B cell (primary cell): ENCODE data around the gene KCNJ16. TPM values are rescaled to one million over a fixed set of nuclear protein-coding genes. Genes with fewer than 3 reads are reported as not detected.

Experiments used
- ATAC-seq: fragments of 200-7000 bp; cut with Tn5 transposase; one replicate; pipeline ENCODE4 v1.10.0; 2021; ENCODE audit warnings: low read depth, mild to moderate bottlenecking, moderate number of reproducible peaks, moderate library complexity
- CTCF ChIA-PET: fragments of 350-600 bp; sonication (Branson Sonifier 250); formaldehyde crosslinking; loops from one replicate; lab custom pipeline; 2021; ENCODE audit warnings: antibody characterized with exemption, inconsistent platforms; lab: Charles Lee
- POLR2A ChIA-PET: fragments of 350-600 bp; sonication (Branson Sonifier 250); formaldehyde crosslinking; loops from one replicate; lab custom pipeline; 2021; ENCODE audit warnings: antibody characterized with exemption; lab: Charles Lee
- DNase-seq: peaks from one replicate; pipeline ENCODE4 v3.0.0; 2013
- H2AFZ ChIP-seq: 2 replicates; pipeline ENCODE4 v1.6.1; 2012; ENCODE audit warnings: mild to moderate bottlenecking, low read depth, low read length; ENCODE audit not compliant: insufficient read depth, poor library complexity, severe bottlenecking
- H3K27ac ChIP-seq, 2 donors: 1 replicate in 1 of 2; 2 replicates in 1 of 2; pipeline ENCODE4 v1.5.1; 2012 to 2013; ENCODE audit warnings: low read length in 2 of 2, mild to moderate bottlenecking in 2 of 2, moderate library complexity in 1 of 2
- H3K27me3 ChIP-seq, 4 experiments: fragments of 200-600 bp in 1 of 4; sonication (generic) in 1 of 4; replicated peaks in 1 of 4; 1 replicate in 2 of 4; 2 replicates in 2 of 4; pipeline versions ENCODE4 v1.6.1 to v1.7.0; 2013 to 2016; ENCODE audit warnings: low read length in 3 of 4, mild to moderate bottlenecking in 2 of 4, mixed read lengths in 1 of 4, moderate library complexity in 1 of 4; ENCODE audit not compliant: insufficient read depth in 4 of 4, control insufficient read depth in 3 of 4; ENCODE audit errors: control extremely low read depth in 1 of 4
- H3K36me3 ChIP-seq, 2 experiments: replicated peaks in 1 of 2; 1 replicate in 1 of 2; 2 replicates in 1 of 2; pipeline versions ENCODE4 v1.6.1 to v1.7.1; 2013; ENCODE audit warnings: low read length in 1 of 2; ENCODE audit not compliant: insufficient read depth in 2 of 2, control insufficient read depth in 1 of 2; ENCODE audit errors: control extremely low read depth in 1 of 2, extremely low read depth in 1 of 2
- H3K4me1 ChIP-seq, 2 donors: fragments of 200-600 bp in 1 of 2; sonication (generic) in 1 of 2; 1 replicate in 1 of 2; 2 replicates in 1 of 2; pipeline versions ENCODE4 v1.5.1 to v1.6.1; 2013 to 2017; ENCODE audit warnings: low read length in 2 of 2; ENCODE audit not compliant: control insufficient read depth in 2 of 2, insufficient read depth in 2 of 2
- H3K4me2 ChIP-seq: replicated peaks from 2 replicates; pipeline ENCODE3; 2012; ENCODE audit warnings: mild to moderate bottlenecking, low read depth, low read length; ENCODE audit not compliant: poor library complexity, severe bottlenecking
- H3K4me3 ChIP-seq, 5 experiments: fragments of 200-600 bp in 1 of 5; sonication (generic) in 1 of 5; 1 replicate in 3 of 5; 2 replicates in 2 of 5; pipeline versions ENCODE4 v1.5.1 to v1.7.0; 2011 to 2016; ENCODE audit warnings: low read length in 4 of 5, mild to moderate bottlenecking in 4 of 5, low read depth in 2 of 5, control low read depth in 1 of 5, moderate library complexity in 1 of 5; ENCODE audit not compliant: insufficient read depth in 1 of 5; ENCODE audit errors: control extremely low read depth in 1 of 5, extremely low read depth in 1 of 5
- H3K79me2 ChIP-seq: fragments of 200-600 bp; sonication (generic); one replicate; pipeline ENCODE4 v1.6.0; 2016; ENCODE audit warnings: low read length; ENCODE audit not compliant: control insufficient read depth, insufficient read depth
- H3K9ac ChIP-seq: fragments of 200-600 bp; sonication (generic); 2 replicates; pipeline ENCODE4 v1.6.1; 2017; ENCODE audit warnings: mild to moderate bottlenecking, low read length, moderate library complexity
- H3K9me3 ChIP-seq, 3 donors: one replicate each; pipeline versions ENCODE4 v1.6.1 to v1.7.1; 2013; ENCODE audit warnings: low read length in 2 of 3; ENCODE audit not compliant: control insufficient read depth in 2 of 3, insufficient read depth in 1 of 3; ENCODE audit errors: control extremely low read depth in 1 of 3
- H4K20me1 ChIP-seq: 2 replicates; pipeline ENCODE4 v1.6.0; 2012; ENCODE audit warnings: mild to moderate bottlenecking, low read length; ENCODE audit not compliant: insufficient read depth, control insufficient read depth, poor library complexity, severe bottlenecking
- H3K27ac Mint-ChIP-seq: one replicate; pipeline ENCODE4 v1.8.0; 2021; ENCODE audit warnings: mixed read lengths
- H3K27me3 Mint-ChIP-seq: one replicate; pipeline ENCODE4 v1.8.0; 2021; ENCODE audit warnings: mixed read lengths
- H3K4me1 Mint-ChIP-seq: one replicate; pipeline ENCODE4 v1.8.0; 2021; ENCODE audit warnings: mixed read lengths
- H3K4me3 Mint-ChIP-seq: one replicate; pipeline ENCODE4 v1.8.0; 2021; ENCODE audit warnings: mixed read lengths
- H3K9me3 Mint-ChIP-seq: one replicate; pipeline ENCODE4 v1.8.0; 2022; ENCODE audit warnings: mixed read lengths; ENCODE audit not compliant: insufficient read depth
- CTCF ChIP-seq: fragments of 200-600 bp; IDR thresholded peaks from one replicate; pipeline ENCODE4 v1.8.0; 2022; ENCODE audit warnings: antibody characterized with exemption, mild to moderate bottlenecking
- EZH2 ChIP-seq: IDR thresholded peaks from 2 replicates; pipeline ENCODE4 v1.6.1; 2012; ENCODE audit warnings: borderline replicate concordance, low read depth, mild to moderate bottlenecking, moderate library complexity, low read length; ENCODE audit not compliant: insufficient read depth, poor library complexity, severe bottlenecking
- WGBS: methylation state at CpG from one replicate; pipeline ENCODE4 v1.1.5; 2013; ENCODE audit warnings: missing lambda C conversion rate; ENCODE audit not compliant: insufficient coverage; 5-methylcytosine and 5-hydroxymethylcytosine counted together
- intact Hi-C: fragments of 100-400 bp; cut with micrococcal nuclease; formaldehyde crosslinking; loops from one replicate; pipeline ENCODE4 v1.10.0; 2022
- polyA plus RNA-seq: library from polyadenylated mRNA; depleted of rRNA; stranded (reverse); fragments of >200 nt; gene quantifications from 2 replicates; pipeline ENCODE4 v1.2.3, GENCODE V29; 2012
- total RNA-seq, 2 donors: library from RNA; stranded (reverse); fragments of 120-200 nt in 1 of 2; gene quantifications; 1 replicate in 1 of 2; 2 replicates in 1 of 2; pipeline versions ENCODE4 v1.2.3 to v1.2.4, GENCODE V29; 2013 to 2022

Gene KCNJ16
- total and polyA plus RNA-seq, 2 donors (not counting 1 experiment from before 2014, with no cell fraction given): not detected

GRCh38 chr17:70166615-70167014 is 91.6 kb downstream of the KCNJ16 start:
- Histone ChIP-seq H3K36me3 (no peaks in the 10 kb centered on the region), H3K4me2 (no peak overlapping the region), H3K79me2 (no peaks in the 10 kb centered on the region), H3K4me3 (no peak overlapping the region), H3K9me3 (no peaks in the 10 kb centered on the region), H2AFZ (no peak overlapping the region), H3K27me3 (peaks cover 0 to 21% (median 15%) of the 10 kb centered on the region in 4 experiments), H3K4me1 (peaks cover 19 to 21% of the 10 kb centered on the region in 2 donors), H3K9ac (no peak overlapping the region), H4K20me1 (no peaks in the 10 kb centered on the region), H3K27ac (no peak overlapping the region)
- ChIA-PET POLR2A (no interaction called here), CTCF (interaction anchor here (1.1 kb wide), 1 partner anchor 17 kb away, joined by 3 read pairs; no protein-coding TSS in a partner anchor)
- TF ChIP-seq EZH2: no peak
- no peak for TF ChIP-seq CTCF
- H3K4me3 Mint-ChIP-seq: no peak overlapping the region
- ATAC-seq (no peak), DNase-seq (no peak)
- H3K9me3 Mint-ChIP-seq: no peaks in the 10 kb centered on the region
- peaks cover 23% of the 10 kb centered on the region for H3K4me1 Mint-ChIP-seq
- 100% methylated on average over 1 of the region's 4 CpGs for WGBS
- H3K27ac Mint-ChIP-seq: no peak overlapping the region
- H3K27me3 Mint-ChIP-seq: peaks cover 44% of the 10 kb centered on the region
- intact Hi-C loops: no loop called here

GRCh38 chr17:70168044-70168976 is 93.3 kb downstream of the KCNJ16 start:
- Mint-ChIP-seq H3K4me3 (peak overlapping the region; percentile 88), H3K27ac (no peak overlapping the region), H3K4me1 (peaks cover 23% of the 10 kb centered on the region), H3K27me3 (peaks cover 59% of the 10 kb centered on the region), H3K9me3 (no peaks in the 10 kb centered on the region)
- CTCF ChIA-PET: no interaction called here
- H3K36me3 ChIP-seq: no peaks in the 10 kb centered on the region
- TF ChIP-seq EZH2: no peak
- peak; percentile 21 for TF ChIP-seq CTCF
- peak; percentile 44 for DNase-seq
- under 1% methylated on average over 28 of the region's 45 CpGs for WGBS
- H3K4me3 ChIP-seq: peak overlapping the region; percentile 41 to 57 (median 53)
- no peaks in the 10 kb centered on the region for H3K9me3 ChIP-seq
- H3K79me2 ChIP-seq: no peaks in the 10 kb centered on the region
- peaks cover 19 to 21% of the 10 kb centered on the region in 2 donors for H3K4me1 ChIP-seq
- POLR2A ChIA-PET: no interaction called here
- ATAC-seq: no peak
- peaks cover 0 to 22% (median 15%) of the 10 kb centered on the region in 4 experiments for H3K27me3 ChIP-seq
- peak overlapping the region; percentile 86 for H3K4me2 ChIP-seq
- peak overlapping the region; percentile 53 for H3K9ac ChIP-seq
- H3K27ac ChIP-seq: no peak overlapping the region
- no peaks in the 10 kb centered on the region for H4K20me1 ChIP-seq
- intact Hi-C loops: no loop called here
- H2AFZ ChIP-seq: peak overlapping the region; percentile 75
